HG03565 (cell line): ENCODE results near the gene FAM50B.
A peak's percentile ranks its signal among the peaks of the same experiment; 100 is the strongest.

Source experiments
- ATAC-seq: cut with Tn5 transposase; IDR thresholded peaks from one replicate; pipeline ENCODE4 v1.9.1; 2021; ENCODE audit warnings: mild to moderate bottlenecking, moderate library complexity; ENCODE audit not compliant: unreplicated experiment

The FAM50B gene, protein sequence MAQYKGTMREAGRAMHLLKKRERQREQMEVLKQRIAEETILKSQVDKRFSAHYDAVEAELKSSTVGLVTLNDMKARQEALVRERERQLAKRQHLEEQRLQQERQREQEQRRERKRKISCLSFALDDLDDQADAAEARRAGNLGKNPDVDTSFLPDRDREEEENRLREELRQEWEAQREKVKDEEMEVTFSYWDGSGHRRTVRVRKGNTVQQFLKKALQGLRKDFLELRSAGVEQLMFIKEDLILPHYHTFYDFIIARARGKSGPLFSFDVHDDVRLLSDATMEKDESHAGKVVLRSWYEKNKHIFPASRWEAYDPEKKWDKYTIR

DNA sequence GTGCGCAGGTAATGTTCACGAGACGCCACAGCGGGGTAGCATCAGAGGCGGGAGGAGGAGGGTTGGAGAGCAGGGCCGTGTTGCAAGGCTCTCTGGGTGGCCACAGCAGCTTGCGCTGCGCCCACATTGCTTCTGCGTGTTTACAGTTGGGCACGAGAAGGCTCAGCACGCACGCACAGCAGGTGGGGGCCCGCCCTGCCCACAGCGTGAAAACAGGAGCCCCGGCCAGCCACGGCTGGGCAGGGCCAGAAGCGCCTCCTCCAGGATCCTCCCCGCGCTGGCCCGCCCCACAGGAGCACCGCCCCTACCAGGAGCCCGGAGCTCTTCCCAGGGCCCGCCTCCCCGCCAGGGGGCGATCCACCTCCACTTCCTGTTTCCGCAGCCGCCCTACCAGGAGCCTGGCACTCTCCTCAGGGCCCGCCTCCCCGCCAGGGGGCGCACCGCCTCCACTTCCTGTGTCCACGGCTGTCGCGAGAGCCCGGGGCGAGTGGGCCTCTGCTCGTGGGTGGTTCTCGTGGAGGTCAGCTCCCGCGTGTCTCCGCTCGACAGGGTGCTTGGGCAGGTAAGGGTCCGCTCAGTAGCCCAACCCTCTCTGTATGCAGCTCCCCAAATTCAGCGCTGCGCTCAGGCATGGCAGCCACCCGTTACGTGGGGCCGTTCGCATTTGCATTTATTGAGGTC, at the start of gene FAM50B:
FAM50B (plus strand) TSS at position 449 of the 681 bp plus-strand sequence. CDS start 439 bp downstream, outside the sequence.
- ATAC-seq = peak; percentile 83

GRCh38 chr6:3799719-3800118, 49.5 kb upstream of the FAM50B start:
- no peak for ATAC-seq

DNA sequence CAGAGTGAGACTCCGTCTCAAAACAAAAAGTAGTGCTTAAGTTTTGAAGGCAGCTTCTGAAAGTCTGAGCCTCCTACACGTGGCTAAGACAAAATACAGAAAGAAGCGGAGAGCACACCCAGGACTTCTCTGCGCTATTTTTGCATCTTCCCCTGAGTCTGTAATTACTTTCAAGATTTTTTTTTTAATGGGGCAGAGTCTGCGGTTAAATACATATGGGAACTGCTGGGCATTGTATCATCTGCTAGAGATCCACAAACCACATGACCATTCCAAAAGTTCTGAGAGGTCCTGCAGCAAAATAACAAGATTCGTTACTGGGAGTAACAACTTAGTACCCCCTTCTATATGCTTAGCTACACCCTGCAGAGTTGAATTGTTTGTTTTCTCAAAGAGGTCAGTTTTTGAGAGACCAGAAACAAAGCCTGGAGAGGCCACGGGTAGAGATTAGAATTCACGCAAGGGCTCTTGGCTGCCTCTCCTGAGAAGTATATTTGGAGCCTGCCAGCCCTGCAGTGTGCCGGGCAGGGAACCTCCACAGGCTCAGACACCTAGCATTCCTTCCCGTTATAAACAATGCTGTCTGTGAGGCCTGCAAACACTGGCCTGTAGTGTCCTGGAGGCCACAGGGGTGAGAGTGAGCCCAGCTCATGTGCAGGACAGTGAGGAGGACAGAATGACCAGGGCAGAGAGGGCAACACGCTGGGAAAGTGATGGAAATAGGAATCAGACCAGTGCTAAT, 48.2 kb upstream of the FAM50B start:
- no peak for ATAC-seq

DNA sequence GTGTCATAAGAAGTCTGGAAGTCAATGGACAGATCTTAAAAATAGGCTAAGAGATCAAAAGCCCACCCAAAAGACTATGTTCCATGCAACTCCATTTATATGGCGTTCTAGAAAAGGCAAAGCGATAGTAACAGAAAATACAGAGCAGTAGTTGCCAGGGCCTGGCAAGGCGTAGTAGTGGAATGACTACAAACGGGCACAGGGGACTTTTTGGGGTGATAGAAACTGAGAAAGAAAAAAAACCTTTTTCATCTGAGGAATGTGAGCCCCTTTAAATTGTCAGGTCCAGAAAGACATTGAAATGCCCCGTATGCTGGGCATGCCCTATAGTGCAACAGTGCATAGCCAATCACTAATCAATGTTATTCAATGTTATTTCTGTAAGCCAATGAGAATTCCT, 47.2 kb upstream of the FAM50B start:
- ATAC-seq = no peak

- ATAC-seq = no peak
These were observed 45.3 kb upstream of the FAM50B start for GRCh38 chr6:3803627-3804468.

- no peak for ATAC-seq
These were observed 44.2 kb upstream of the FAM50B start for GRCh38 chr6:3804964-3805363.

GRCh38 chr6:3805448-3806123, 43.6 kb upstream of the FAM50B start:
- ATAC-seq = no peak

GRCh38 chr6:3806169-3806922, 42.8 kb upstream of the FAM50B start:
- no peak for ATAC-seq

DNA sequence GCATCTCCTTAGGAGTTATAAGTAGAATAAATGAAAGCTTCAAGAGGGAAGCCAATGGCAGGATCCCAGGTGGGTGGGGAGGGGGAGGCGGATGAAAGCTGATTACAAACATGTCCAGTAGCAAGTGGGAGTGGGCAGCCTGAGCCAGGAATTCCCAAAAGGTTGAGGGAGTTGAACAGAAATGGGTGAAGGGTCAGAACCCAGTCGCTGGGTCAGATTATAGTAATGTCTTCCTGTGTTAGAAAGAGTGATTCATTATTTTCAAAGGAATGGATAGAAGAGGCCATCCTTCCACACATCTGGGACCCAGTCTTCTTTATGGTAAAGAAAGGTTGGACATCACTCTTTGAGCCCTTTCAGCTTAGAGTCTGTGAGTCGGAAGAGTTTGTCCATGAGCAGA, 41.0 kb upstream of the FAM50B start:
- no peak for ATAC-seq

- no peak for ATAC-seq
These were observed 40.2 kb upstream of the FAM50B start for GRCh38 chr6:3808759-3809514.

DNA sequence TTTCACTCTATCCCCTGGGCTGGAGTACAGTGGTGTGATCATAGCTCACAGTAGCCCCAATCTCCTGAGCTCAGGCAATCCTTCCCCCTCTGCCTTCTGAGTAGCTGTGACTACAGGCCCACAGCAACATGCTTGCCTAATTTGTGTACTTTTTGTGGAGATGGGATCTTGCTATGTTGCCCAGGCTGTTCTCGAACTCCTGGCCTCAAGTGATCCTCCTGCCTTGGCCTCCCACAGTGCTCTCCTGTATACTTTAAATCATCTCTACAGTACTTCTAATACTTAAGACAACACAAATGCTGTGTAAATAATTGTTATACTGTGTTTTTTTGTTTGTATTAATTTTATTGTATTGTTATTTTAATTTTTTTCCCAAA, 39.7 kb upstream of the FAM50B start:
- no peak for ATAC-seq

DNA sequence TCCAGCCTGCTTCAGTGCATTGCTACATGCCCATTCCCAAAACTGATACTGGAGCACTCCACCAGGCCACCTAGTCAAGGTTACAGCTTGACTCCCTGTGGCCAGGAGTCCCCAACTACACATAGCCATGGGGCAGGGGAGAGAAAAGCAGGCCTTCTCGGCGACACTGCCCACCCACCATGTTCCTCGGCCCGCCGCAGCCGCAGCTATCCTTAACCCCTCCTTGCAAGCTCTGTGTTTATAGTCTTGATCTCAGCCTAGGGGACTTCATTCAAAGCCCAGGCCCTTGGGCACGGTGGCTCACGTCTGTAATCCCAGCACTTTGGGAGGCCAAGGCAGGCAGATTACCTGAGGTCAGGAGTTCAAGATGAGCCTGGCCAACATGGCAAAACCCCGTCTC, 39.2 kb upstream of the FAM50B start:
- no peak for ATAC-seq

GRCh38 chr6:3811191-3811590, 38.0 kb upstream of the FAM50B start:
- no peak for ATAC-seq

DNA sequence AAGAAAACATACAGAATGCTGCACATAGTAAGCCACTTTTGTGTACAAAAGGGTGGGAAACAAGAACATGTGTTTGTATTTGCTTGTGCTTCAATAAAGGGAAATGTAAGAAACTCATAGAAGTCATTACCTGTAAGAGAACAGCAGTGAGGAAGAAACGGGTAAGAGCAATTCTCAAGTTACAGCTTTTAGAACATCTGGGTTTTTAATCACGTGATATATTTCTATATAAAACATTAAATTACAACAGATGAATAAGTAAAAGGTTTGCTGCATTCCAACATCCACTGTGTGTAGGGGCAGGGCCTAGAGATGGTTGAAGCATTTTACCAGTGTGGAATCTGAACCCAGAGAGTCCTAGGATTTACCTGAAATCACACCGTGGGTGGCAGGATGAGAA, 36.6 kb upstream of the FAM50B start:
- ATAC-seq = no peak

DNA sequence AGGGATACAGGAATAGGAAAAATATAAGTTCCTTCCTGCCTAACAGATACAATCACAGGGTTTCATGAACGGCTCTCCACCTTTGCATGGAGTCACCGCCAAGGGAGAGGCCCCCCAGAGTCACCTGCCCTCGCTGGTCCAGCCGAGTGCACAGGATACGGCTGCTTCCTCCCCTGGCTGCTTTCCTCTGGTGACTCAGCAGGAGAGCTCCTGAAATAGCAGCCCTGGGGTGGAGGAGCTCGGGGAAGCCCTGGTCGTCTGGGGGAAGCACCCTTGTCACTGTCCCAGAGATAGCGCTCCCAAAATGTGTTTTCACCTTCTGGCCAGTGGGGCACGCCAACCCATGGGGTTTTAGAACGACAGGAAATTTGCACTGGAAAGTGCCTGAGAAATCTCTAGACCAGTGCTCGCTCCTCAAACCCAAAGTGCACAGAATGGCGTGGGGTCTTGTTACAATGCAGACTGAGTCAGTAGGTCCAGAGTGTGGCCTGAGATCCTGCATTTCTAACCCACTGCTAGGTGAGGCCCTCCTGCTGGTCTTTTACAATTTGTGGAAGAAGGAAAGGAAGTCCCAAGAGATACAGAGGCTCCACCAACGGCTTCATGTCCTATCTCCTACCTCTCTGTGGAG, 35.9 kb upstream of the FAM50B start:
- ATAC-seq = no peak

DNA sequence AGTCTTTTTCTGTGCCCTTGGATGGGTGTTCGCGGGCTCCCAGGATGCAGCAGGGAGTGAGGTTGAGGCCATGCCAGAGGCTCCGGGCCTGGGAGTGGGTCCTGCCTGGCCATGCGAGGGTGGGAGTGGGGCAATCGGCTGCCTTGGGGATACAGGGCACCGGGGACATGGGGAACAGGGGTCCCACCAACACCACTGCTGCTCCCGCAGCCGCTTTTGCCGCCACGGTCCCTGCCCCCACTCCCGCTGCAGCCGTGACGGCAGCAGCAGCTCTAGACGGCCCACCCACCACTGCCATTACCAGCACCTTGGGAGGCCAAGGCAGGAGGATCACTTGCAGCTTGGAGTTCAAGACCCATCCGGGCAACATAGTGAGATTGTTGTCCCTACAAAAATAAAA, 35.3 kb upstream of the FAM50B start:
- ATAC-seq = no peak

DNA sequence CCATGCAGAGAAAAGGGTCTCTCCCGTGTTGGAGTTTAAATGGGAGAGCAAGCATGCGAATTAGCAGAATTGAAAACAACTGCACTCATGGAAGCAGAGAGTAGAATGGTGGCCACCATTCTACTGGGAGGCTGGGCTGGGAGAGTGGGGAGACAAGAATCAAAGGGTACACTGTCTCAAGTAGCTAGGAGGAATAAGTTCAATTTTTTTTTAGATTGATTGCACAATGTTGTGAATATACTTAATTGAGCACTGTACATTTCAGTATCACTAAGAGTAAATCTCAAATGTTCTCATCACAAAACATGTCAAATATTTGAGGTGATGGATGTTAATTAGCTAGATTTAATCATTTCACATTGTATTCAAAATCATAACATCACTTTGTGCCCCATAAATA, 34.6 kb upstream of the FAM50B start:
- no peak for ATAC-seq

DNA sequence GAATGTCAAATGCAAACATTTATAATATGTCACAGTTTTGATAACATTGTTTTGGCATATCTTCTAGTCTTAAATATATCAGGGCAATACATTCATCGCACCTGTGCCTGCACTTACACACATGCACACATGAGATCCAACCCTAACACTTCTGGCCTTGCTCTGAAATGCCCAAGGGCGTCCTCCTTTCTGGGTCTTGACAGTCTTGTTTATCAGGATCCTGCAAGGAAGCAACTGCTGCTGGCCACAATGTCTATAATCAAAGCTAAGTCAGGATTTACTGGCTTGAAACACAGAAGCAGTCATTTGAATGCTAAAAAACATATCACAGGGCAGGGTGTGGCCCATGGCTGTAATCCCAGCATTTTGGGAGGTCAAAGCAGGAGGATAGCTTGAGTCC, 32.9 kb upstream of the FAM50B start:
- no peak for ATAC-seq
